ENCODE data around the gene CTDSPL. TPM values are rescaled to one million over a fixed set of nuclear protein-coding genes. Genes with fewer than 3 reads are reported as not detected.

CTDSPL gene
- total RNA-seq, 1 experiment from 2014 or later: 16.6 TPM

DNA sequence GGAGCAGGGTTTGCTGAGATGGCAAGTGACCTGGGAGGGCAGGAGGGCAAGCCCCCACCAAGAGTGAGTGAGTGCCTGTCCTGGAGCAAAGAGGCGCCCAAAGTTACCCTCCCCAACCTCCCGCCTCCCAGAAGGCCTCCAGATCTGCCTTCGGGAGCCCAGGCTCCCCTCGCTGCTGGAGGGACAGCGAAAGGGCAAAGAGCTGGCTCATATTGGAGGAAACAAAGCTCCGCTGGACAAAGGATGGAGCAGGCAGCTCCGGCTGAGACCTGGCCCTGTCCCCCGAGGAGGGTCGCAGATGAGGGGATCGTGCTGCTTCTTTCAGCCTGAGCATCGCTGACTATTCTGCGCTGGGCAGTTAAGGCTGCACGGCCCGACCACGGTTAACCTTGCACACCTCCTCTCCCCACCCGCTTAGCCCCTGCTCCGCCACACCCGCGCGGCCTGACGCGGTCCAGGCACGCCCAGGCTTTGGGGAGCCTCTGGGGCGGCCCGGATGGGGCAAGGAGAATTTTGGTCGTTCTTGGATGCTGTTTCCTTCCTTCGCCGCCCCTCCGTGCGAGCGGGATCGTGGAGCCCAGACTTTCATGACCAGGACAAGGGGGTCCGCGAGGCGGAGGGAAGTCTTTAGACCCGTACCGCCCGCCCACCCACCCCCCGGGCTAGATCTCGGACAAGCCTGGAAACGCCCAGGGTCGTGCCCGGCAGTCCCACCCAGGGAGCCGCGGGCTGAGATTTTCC, 167.1 kb downstream of the CTDSPL start:
- DNase-seq (ENCODE audit: low read depth, low spot score) (no peak), ATAC-seq (no peak)
- intact Hi-C loops (cut with micrococcal nuclease; ENCODE audit: unreplicated experiment) (no loop called here), in situ Hi-C loops (cut with HindIII; ENCODE audit: low pct_unique_long_range_greater_than_20kb, low sequenced_read_pairs) (no loop called here)
- TF ChIP-seq, protein P1, sequence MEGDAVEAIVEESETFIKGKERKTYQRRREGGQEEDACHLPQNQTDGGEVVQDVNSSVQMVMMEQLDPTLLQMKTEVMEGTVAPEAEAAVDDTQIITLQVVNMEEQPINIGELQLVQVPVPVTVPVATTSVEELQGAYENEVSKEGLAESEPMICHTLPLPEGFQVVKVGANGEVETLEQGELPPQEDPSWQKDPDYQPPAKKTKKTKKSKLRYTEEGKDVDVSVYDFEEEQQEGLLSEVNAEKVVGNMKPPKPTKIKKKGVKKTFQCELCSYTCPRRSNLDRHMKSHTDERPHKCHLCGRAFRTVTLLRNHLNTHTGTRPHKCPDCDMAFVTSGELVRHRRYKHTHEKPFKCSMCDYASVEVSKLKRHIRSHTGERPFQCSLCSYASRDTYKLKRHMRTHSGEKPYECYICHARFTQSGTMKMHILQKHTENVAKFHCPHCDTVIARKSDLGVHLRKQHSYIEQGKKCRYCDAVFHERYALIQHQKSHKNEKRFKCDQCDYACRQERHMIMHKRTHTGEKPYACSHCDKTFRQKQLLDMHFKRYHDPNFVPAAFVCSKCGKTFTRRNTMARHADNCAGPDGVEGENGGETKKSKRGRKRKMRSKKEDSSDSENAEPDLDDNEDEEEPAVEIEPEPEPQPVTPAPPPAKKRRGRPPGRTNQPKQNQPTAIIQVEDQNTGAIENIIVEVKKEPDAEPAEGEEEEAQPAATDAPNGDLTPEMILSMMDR (IDR thresholded peaks at IDR 0.05): no peak
- TF ChIP-seq POLR2AphosphoS5 (IDR thresholded peaks at IDR 0.05; ENCODE audit: low read depth, low read length) (no peak), TCF7L2 (IDR thresholded peaks at IDR 0.05; ENCODE audit: low read depth, low read length) (no peak), SIN3A (IDR thresholded peaks at IDR 0.05; ENCODE audit: borderline replicate concordance, insufficient read depth, low read depth, low read length) (no peak)
- TF ChIP-seq, protein P2, sequence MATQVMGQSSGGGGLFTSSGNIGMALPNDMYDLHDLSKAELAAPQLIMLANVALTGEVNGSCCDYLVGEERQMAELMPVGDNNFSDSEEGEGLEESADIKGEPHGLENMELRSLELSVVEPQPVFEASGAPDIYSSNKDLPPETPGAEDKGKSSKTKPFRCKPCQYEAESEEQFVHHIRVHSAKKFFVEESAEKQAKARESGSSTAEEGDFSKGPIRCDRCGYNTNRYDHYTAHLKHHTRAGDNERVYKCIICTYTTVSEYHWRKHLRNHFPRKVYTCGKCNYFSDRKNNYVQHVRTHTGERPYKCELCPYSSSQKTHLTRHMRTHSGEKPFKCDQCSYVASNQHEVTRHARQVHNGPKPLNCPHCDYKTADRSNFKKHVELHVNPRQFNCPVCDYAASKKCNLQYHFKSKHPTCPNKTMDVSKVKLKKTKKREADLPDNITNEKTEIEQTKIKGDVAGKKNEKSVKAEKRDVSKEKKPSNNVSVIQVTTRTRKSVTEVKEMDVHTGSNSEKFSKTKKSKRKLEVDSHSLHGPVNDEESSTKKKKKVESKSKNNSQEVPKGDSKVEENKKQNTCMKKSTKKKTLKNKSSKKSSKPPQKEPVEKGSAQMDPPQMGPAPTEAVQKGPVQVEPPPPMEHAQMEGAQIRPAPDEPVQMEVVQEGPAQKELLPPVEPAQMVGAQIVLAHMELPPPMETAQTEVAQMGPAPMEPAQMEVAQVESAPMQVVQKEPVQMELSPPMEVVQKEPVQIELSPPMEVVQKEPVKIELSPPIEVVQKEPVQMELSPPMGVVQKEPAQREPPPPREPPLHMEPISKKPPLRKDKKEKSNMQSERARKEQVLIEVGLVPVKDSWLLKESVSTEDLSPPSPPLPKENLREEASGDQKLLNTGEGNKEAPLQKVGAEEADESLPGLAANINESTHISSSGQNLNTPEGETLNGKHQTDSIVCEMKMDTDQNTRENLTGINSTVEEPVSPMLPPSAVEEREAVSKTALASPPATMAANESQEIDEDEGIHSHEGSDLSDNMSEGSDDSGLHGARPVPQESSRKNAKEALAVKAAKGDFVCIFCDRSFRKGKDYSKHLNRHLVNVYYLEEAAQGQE (IDR thresholded peaks at IDR 0.05; ENCODE audit: insufficient read depth in 1 of 2, low read depth in 2 of 2, low read length in 1 of 2): no peak
- ChIA-PET CTCF (no interaction called here), POLR2A (no interaction called here)
- Histone ChIP-seq H3K4me1 (ENCODE audit: control insufficient read depth, insufficient read depth, low read length) (peaks cover 5% of the 10 kb centered on the region), H3K4me3 (ENCODE audit: low read depth in 2 of 2, low read length in 2 of 2) (peak overlapping the region; percentile 38 to 41), H3K27ac (ENCODE audit: low read length) (no peak overlapping the region), H3K9me3 (ENCODE audit: control insufficient read depth, insufficient read depth, low read depth, low read length) (no peaks in the 10 kb centered on the region), H3K36me3 (ENCODE audit: control insufficient read depth, insufficient read depth, low read length) (no peaks in the 10 kb centered on the region), H3K27me3 (ENCODE audit: control insufficient read depth, insufficient read depth, low read length) (no peaks in the 10 kb centered on the region)
- BruUV-seq (replicated peaks): no TSS peak

DNA sequence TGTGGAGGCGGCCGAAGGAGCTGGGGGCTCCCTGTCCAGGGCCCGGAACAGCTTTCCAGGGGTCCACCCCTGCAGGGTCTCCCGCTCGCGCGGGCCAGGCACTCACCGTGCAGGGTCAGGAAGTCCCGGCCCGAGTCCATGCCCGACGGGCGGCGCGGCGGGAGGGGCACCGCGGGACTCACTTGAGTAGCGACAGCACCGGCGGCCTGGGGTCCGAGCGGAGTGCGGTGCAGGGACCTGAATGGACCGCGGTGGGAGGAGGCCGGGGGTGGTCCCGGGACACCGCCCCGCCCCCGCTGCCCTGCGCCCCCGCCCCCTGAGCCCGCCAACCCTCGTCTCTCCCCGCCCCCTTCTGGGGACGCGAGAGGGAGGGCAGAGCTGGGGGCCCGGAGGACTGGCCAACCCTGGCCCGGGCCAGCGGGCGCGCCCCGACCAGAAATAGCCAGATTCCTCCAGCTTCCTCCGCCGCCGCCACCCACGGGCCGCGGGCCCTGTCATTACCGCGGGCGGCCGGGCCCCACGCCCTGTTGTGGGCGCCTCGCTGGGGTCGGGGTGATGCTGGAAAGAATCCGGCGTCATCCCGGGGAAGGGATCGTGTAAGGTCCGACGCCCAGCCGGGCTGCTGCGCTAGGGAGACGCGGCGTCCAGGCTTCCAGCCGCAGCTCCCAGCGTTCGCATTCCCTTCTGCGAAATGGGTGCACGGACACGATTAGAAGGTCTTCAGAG, 167.9 kb downstream of the CTDSPL start, which contains the start of gene PLCD1:
Gene PLCD1 (minus strand): TSS at position 243 of the 726 bp plus-strand sequence. CDS start 103 bp downstream, at position 140.
- no TSS peak for BruUV-seq (replicated peaks)
- peak within 1 kb of the TSS; percentile 38 to 41 for H3K4me3 ChIP-seq (ENCODE audit: low read depth in 2 of 2, low read length in 2 of 2)
- in situ Hi-C loops (cut with HindIII; ENCODE audit: low pct_unique_long_range_greater_than_20kb, low sequenced_read_pairs): no loop called here
- CTCF ChIA-PET: no interaction called here
- no peak within 1 kb of the TSS for H3K27ac ChIP-seq (ENCODE audit: low read length)
- peaks cover 5% of the 10 kb centered on the region for H3K4me1 ChIP-seq (ENCODE audit: control insufficient read depth, insufficient read depth, low read length)
- intact Hi-C loops (cut with micrococcal nuclease; ENCODE audit: unreplicated experiment): no loop called here
- H3K9me3 ChIP-seq (ENCODE audit: control insufficient read depth, insufficient read depth, low read depth, low read length): no peaks in the 10 kb centered on the region
- no peak; the same call in 1 of the 2 replicates for ATAC-seq
- DNase-seq (ENCODE audit: low read depth, low spot score): no peak
- H3K36me3 ChIP-seq (ENCODE audit: control insufficient read depth, insufficient read depth, low read length): no peaks in the 10 kb centered on the region
- POLR2A ChIA-PET: no interaction called here
- H3K27me3 ChIP-seq (ENCODE audit: control insufficient read depth, insufficient read depth, low read length): no peaks in the 10 kb centered on the region
- TF ChIP-seq POLR2AphosphoS5 (IDR thresholded peaks at IDR 0.05; ENCODE audit: low read depth, low read length): no peak
- TF ChIP-seq, protein P2 (IDR thresholded peaks at IDR 0.05; ENCODE audit: insufficient read depth in 1 of 2, low read depth in 2 of 2, low read length in 1 of 2): no peak
- no peak for TF ChIP-seq SIN3A (IDR thresholded peaks at IDR 0.05; ENCODE audit: borderline replicate concordance, insufficient read depth, low read depth, low read length)
- TF ChIP-seq, protein P1 (IDR thresholded peaks at IDR 0.05): no peak
